Hematopoietic multipotent progenitor cell (in vitro differentiated cells): ENCODE data around the gene SMAD1. TPM values are rescaled to one million over a fixed set of nuclear protein-coding genes. Genes with fewer than 3 reads are reported as not detected.
"Not testable (repeated sequence)": the region's sequence is repeated elsewhere in the genome, so short reads cannot be mapped to it uniquely, and the experiment has no call there.

Experiments used
- DNase-seq, 3 donors: peaks; one replicate each; pipeline ENCODE4 v3.0.0-alpha.2; 2011 to 2015; ENCODE audit warnings: low read depth in 2 of 3, low spot score in 2 of 3
- total RNA-seq: library from RNA; depleted of rRNA; stranded (reverse); fragments of >200 nt; gene quantifications from one replicate; pipeline ENCODE4 v1.2.3, GENCODE V29; 2012

The SMAD1 gene
- total RNA-seq, 1 donor: 31.8 TPM

DNA sequence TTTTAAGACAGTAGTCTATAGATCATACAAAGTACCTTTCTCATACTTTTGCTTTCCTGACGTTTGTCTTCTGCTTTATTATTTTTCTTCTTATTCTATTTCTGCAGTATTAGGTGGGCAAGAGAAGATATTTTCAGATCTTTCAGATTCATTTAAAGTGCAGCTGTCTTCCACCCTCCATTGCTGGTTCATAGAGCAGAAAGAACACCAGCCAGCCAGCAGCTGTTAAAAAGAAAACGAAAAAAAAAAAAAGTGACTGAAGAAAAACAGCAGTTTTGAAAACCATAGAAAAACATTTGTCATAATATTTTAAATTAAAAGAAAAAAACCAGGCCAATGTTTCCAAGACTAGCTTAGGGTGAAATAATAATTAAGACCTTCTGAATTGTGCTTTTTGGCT lies 42.9 kb downstream of the SMAD1 start:
- no peak for DNase-seq

DNA sequence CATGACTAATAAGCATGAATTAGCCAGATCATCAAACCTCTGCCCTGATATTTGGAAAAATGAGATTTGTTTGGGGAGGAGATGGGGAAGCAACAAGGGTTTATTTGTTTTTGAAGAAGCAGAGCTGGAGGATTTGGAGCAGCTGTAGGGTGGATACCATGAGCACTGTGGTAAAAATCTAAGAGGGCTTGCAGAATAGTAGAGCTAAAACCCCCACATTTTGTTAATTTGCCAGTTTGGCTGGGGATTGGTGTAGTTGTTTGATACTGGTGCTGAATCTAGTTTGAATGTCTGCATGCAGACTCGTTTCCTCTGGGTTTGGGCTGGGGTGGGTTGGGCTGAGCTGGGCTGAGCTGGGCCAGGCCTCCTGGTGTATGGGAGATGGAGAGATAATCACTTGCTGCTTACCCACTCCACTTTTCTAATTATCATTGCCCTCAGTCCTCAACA lies 43.7 kb downstream of the SMAD1 start:
- DNase-seq: no peak

DNA sequence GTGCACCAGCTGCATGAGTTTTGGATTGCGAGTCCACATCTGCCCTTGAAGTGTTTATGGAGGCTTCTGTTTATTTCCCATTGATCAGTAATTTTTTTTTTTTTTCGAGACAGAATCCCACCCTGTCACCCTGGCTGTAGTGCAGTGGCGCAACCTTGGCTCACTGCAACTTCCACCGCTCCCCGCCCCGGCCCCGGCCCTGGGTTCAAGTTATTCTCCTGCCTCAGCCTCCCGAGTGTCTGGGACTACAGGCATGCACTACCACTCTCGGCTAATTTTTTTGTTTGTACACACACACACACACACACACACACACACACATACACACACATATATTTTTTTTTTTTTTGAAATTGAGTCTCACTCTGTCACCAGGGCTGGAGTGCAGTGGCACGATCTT lies 46.1 kb downstream of the SMAD1 start:
- DNase-seq: no peak

DNA sequence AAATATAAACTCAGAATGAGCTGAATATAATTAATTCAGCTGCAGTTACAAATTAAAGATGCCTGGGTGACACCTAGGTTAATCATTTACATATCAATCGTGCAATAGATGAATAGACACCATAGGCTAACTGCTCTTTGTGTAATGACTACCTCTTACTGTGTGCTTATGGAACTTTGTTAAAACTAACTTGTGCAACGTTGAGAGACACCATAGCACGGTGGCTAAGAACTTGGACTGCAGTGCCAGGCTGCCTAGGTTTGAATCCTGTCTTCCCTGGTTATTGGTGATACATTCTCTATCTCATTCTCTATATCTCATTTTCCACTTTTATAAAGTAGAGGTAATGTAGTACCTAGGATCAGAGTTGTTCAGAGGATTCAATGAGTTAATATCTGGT lies 46.9 kb downstream of the SMAD1 start:
- DNase-seq: no peak

DNA sequence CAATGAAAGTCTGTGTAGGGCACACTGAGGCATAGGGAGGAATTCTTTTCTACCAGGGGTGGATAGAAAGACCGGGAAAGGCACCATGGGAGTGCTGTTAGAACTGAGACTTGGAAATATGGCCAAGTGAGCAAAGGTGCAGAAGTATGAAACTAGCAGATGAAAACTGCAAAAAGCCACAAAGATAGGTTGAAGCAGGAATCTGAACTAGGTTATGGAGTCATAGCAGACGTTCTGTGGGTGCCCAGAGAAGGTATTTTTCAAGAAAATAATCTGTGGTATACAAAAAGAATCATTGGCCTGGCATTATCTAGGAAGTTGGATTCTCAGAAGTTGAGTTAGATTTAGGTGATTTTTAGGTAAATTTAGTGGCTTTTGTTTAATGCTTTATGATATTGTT lies 48.5 kb downstream of the SMAD1 start:
- no peak for DNase-seq

DNA sequence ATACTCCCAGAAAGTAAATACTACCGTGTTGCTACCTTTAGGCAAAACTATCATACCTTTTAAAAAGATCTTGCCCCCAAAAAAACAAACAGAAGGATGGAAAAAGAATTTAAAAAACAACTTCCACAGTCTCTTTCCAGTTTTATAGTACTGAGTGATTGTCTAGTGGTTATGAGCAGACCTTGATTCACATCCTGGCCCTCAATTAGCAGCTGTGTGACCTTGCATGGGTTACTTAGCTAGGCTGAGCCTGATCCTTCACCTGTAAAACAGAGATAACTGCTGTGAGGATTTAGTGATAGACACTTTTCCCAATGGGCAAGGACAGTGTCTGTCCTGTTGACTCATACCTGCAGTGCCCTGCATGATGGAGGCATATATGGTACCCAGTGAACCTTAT lies 49.0 kb downstream of the SMAD1 start:
- no peak for DNase-seq

DNA sequence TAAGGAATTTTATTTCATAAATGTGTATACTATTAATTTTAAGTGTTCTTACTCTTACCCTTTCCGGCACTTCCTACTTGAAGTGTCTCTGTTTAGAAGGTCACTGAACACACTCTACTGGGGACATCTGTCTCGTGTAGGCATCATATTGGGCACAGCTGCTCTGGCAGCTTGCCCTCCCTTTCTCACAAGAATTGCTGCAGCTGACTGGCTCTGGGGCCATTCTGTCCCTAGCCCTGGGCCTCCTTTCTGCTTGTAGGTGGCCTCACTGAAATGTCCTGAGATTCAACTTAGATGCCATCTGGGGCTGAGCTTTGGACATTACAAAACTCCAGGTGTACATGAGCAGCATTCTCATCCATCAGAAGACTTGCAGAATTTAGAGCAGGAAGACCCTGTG lies 49.6 kb downstream of the SMAD1 start:
- no peak for DNase-seq

DNA sequence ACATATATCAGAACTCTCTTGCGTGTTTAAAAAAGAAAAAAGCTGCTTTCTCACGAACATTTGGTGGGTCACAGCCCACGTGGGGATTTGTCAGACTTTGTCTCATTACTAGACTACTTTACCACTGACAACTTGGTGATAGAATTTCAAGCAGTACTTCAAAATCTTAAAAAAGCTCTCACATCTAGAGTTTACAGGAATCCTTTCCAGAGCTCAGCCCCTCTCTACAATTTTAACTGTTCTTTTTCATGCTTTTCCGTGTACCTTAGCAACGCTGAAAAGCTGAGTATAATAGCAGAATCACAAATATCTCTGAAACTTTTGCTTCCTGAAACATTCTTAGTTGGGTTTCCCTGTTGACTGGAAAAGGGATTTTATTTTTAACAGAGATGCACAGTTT lies 50.2 kb downstream of the SMAD1 start:
- no peak for DNase-seq

DNA sequence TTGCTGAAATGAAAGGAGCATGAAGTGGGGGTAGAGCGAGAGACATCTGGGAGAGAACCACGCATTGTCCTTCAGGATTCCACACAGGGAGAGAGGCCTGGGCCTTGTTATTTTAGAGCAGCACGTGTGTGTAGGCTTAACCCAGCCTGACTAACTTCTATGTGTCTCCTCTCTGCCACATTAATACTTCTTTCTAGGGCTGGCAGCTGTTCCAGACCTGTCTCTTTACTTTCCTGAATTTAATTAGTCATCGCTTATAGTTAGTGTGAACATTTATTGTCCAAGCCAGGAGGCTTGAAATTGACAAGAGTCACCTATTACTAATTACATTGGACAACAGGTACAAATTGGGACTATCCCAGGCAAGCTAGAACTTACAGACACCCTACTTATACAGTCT lies 51.3 kb downstream of the SMAD1 start:
- DNase-seq: no peak

DNA sequence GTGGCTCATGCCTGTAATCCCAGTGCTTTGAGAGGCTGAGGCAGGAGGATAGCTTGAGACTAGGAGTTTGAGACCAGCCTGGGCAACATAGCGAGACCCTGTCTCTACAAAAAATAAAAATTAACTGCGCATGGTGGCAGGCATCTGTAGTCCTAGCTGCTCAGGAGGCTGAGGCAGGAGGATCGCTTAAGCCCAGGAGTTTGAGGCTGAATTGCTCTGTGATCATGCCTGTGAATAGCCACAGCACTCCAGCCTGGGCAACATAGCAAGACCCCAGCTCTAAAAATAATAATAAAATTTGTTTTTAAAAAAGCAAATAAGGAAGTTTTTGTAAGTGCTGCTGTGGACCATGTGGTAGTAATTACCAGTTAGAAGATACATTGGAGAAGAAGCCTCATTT lies 51.8 kb downstream of the SMAD1 start:
- DNase-seq: not testable (repeated sequence)

DNA sequence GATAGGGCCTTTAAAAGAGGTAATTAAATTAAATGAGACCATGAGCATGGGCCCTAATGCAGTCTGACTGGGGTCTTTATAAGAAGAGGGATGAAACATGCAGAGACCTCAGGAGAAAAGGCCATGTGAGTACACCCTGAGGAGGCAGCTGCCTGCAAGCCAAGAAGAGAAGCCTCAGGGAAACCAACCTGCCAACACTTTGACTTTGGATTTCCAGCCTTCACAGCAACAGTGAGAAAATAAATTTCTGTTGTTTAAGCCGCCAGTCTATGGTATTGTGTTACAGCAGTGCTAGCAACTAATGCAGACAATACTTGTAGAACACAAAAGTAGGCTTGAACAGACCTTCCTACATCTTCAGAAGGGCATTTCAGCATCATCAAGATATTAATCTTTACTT lies 52.3 kb downstream of the SMAD1 start:
- no peak for DNase-seq

DNA sequence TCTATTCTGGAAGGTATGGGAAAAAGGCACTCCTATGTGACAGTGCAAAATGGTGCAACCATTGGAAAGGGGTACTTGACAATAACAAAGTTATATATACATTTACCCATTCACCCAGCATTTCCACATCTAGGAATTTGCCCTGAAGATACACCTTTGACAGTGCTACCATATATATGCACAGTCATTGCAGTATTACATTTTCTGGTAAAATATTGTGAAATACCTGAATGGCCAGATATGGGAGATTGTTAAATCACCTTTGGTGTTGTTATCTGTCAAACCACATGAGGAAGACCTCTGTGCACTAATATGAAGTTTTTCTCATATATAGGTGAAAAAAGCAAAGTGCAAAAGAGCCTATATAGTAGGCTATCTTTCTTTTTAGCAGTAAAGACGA lies 53.5 kb downstream of the SMAD1 start:
- no peak for DNase-seq

DNA sequence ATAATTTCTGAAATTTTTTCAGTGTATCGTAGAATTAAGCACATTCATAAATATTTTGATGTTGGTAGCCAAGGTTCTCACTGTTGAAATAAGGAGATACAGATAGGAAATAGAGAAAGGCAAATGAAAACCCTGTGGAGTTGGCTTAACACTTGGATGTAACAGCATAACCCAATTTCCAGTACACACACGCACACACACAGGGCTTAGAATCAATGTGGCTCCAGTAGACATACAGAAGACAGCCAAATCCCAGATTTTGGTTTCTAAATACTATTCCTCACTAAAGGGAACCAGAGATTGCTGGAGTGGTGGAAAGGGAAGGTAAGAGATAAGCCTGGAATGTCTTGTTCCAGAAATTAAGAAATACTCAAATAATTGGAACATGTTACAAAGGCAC lies 54.4 kb downstream of the SMAD1 start:
- DNase-seq: no peak

DNA sequence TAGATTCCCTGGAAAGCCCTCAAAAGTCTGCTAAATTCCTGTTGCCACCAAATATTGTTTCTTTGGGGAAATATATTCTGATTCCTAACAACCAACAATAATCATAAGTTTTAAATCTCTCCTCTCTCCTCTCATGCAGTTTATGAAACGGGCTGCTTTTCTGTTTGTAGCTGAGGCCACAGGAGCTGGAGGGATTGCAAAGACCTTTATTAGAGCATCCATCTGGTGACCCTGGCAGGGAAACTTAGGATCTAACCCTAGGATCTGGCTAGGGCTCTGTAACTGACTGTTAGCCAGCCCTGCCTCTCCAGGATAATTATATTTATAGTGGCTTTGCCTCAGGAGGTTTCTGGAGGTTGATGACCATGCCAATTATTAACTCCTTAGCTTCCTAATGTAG lies 56.9 kb downstream of the SMAD1 start:
- no peak for DNase-seq

DNA sequence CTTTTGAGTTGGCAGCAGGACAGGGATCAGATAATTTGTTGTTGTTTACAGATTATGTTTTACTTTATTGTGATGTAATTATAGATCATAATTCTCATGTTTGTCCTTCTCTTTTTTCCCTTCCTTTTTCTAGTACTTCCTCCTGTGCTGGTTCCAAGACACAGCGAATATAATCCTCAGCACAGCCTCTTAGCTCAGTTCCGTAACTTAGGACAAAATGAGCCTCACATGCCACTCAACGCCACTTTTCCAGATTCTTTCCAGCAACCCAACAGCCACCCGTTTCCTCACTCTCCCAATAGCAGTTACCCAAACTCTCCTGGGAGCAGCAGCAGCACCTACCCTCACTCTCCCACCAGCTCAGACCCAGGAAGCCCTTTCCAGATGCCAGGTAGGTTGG lies 58.0 kb downstream of the SMAD1 start:
- DNase-seq: no peak

DNA sequence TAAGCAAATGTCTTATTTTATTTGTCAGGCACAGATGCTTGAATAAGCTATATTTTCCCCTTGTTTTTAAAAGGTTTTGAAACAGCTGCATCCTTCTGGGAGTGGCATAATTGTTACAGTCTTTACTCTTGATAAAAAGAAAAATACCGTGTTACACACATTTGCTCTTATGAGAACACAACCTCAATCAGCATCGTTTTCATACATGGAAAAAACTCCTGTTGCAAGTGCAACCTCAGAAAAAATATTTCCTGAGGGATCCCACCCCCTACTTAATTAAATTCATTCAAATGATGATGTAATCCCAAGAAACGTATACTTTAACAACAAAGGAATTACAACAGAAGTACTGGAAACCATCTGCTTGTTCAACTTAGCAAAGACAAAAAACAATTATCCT lies 58.6 kb downstream of the SMAD1 start:
- no peak for DNase-seq

DNA sequence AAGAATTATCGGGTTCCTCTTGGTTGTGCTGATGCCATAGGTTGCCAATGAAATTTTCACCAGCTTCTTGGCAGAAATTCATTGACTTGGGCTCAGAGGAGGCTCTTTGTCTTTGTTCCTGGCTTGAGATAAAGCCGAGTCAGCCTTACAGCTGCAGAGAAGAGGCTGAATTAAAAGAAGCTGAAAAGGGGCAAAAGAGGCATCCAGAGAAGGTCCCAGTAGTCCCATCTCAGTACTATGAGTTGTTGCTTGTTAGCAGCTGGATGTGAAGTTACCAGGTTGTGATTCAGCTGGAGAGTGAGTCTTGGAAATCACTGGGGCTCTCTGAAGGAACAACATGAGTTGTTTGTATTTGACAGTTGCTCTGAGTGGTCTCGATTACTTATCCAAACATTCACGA lies 59.7 kb downstream of the SMAD1 start:
- no peak for DNase-seq

DNA sequence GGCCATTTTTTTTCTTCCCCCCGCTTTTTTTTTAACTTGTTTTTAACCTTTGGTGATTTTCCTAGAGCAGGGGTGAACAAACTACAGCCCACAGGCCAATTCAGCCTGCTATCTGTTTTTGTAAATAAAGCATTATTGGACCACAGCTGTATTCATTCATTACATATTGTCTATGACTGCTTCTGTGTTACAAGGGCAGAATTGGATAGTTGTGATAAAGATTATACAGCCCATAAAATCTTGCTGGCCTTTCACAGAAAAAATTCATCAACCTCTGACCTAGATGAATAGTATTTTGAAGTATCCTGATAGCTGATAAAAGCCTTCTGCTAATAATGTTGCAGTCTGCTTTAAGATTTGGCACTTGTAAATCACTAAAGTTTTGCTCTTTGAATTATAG lies 63.4 kb downstream of the SMAD1 start:
- no peak for DNase-seq

DNA sequence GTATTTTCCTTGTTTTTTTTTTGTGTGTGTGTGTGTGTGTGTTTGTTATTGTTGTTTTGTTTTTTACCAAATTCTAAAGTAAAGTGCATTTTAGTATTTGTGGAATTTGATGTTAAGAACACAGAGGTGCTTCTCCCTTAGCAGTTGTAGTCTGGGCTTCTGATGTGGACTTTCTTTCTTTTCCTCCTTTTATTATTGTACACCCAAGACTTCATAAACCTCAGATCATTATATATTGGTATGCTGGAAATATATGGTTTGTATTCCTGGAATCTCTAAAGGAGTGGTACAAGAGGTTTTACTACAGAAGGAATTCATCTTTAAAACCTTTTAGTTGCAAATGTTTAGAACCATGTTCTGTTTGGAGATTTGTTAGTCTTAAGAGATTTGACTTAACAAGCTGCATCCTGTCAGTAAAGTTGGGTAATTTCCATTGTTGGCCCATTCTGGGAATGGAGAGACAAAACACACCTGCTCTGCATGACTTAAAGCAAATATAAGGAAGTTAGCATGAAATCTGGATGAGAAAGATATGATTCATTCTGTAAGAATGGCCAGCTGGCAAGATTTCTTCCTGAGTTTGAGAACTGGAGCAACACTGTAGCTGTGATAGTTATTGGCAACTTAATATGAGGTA lies 64.0 kb downstream of the SMAD1 start:
- DNase-seq: peak in 2 of 3 donors; percentile 84 to 94

DNA sequence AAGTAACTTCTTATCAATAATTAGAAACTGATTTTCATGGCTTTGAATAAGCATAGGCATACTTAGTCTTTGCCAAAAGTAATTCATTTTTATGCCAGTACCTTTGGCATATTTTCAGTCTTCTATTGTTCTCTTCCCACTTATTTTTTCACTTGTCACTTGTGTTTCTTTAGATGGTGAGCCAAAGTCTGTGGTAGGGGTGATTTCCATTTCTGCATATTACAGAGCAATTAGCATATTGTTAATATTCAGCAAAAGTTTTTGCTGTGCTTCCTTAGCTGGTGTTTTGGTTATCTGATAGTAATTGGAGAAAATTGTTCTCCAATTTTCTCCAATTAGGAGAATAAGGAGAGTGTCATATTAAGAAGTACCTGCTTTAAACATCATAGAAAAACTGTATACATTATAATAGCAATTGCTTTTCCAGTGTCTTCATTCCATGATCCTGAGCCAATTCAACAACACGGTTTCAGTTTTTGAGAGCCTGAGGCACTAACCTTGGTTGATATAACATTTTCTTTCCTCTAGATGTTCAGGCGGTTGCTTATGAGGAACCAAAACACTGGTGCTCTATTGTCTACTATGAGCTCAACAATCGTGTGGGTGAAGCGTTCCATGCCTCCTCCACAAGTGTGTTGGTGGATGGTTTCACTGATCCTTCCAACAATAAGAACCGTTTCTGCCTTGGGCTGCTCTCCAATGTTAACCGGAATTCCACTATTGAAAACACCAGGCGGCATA lies 64.7 kb downstream of the SMAD1 start:
- DNase-seq: no peak

DNA sequence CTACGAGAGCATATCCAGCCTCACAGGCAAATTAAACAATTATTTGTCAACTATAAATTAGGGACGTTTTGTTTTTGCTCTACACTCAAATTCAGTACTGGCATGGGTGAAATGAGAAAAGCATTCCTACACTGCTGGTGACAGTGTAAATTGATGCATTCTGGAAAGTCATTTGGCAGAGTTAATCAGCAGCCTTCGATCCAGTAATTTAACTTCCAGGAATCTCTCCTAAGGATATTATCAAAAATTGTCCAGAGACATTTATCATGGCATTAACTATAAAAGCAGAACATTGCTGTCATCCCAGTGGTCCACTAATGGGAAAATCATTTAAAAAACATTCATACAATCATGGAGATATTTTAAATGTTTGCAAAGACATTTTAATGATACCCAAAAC lies 70.0 kb downstream of the SMAD1 start:
- DNase-seq: no peak

DNA sequence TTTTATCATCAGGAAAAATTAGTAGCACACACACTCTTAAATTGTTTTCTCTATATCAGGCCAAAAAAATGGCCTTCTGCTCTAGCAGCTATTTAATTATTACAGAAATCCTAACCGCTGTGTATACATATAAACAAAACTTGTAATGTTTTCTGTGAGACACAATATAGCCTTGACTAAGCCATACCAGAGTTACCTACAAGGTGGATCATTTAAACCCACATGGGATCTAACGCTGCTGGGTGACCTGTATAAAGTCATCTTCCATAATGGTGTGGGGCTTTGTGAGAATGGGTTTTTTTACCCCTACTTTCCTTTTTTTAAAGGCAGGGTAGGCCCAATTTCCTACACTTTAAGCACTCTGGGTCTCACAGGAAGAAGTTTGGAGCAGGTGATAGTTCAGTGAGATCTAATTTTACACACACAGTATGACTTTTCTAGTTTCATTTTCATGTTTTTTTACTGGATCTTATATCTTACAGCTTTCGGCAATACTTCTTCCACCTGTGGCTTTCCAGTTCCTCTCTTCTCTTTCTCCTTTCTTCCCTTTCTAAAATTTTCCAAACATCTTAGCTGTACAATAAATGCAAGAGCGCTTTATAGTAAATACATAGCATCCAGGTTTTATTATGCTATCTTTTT lies 70.6 kb downstream of the SMAD1 start:
- peak in 1 of 3 donors; percentile 4 for DNase-seq
